ENCODE measurements around the gene PLEKHA6.

The PLEKHA6 gene

GRCh38 chr1:204345438-204345841 lies 14.3 kb downstream of the PLEKHA6 start:
- Histone ChIP-seq H2AFZ (ENCODE audit: low read depth, low read length) (no peak overlapping the region), H3K9me3 (ENCODE audit: low read length) (no peaks in the 10 kb centered on the region), H3K4me3 (ENCODE audit: low read length) (no peak overlapping the region), H3K27me3 (ENCODE audit: insufficient read depth, low read length) (no peaks in the 10 kb centered on the region), H3K36me3 (ENCODE audit: insufficient read depth, low read length) (peaks cover 5% of the 10 kb centered on the region), H3K4me1 (ENCODE audit: insufficient read depth, low read length) (peaks cover 85% of the 10 kb centered on the region)

DNA sequence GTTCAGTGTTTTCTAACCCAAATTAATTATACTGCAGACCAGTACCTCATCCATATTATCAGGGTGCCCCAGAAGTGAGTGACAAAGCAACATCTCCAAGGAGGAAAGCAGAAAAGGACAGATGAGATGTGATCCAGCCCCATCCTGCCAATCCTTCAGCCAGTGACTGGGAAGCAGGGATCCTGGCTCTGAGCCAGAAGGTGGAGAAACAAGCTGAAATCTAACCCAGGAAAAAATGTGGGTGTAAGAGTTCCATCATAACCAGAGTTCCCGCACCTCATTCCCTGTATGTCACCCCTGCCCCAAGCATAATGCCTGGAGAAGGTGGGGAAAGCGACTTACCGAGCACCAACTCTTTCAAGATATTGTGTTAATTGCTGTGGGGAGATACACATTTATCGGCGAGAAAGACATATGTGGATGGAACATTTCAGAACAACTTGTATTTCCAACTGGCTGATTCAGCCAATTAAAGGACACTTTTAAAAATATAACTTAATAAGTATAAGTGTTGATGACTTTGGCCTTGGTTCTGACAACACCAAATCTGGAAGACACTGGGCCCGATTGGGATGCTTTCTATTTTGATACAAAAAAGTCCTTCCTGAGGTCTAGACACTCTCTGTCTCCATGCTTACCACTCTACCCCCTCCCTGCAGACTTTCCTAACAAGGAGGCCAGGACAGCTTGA lies 14.9 kb downstream of the PLEKHA6 start:
- no peak overlapping the region for H2AFZ ChIP-seq (ENCODE audit: low read depth, low read length)
- H3K4me3 ChIP-seq (ENCODE audit: low read length), result no peak overlapping the region
- H3K4me1 ChIP-seq (ENCODE audit: insufficient read depth, low read length), result peaks cover 86% of the 10 kb centered on the region
- peaks cover 5% of the 10 kb centered on the region for H3K36me3 ChIP-seq (ENCODE audit: insufficient read depth, low read length)
- H3K9me3 ChIP-seq (ENCODE audit: low read length), result no peaks in the 10 kb centered on the region
- no peaks in the 10 kb centered on the region for H3K27me3 ChIP-seq (ENCODE audit: insufficient read depth, low read length)

- Histone ChIP-seq H2AFZ (ENCODE audit: low read depth, low read length) (no peak overlapping the region), H3K36me3 (ENCODE audit: insufficient read depth, low read length) (peaks cover 5% of the 10 kb centered on the region), H3K4me1 (ENCODE audit: insufficient read depth, low read length) (peaks cover 77% of the 10 kb centered on the region), H3K27me3 (ENCODE audit: insufficient read depth, low read length) (no peaks in the 10 kb centered on the region), H3K9me3 (ENCODE audit: low read length) (no peaks in the 10 kb centered on the region), H3K4me3 (ENCODE audit: low read length) (no peak overlapping the region)
Observed at GRCh38 chr1:204343802-204344201, 15.9 kb downstream of the PLEKHA6 start.

- Histone ChIP-seq H3K27me3 (ENCODE audit: insufficient read depth, low read length) (no peaks in the 10 kb centered on the region), H2AFZ (ENCODE audit: low read depth, low read length) (no peak overlapping the region), H3K4me1 (ENCODE audit: insufficient read depth, low read length) (peaks cover 72% of the 10 kb centered on the region), H3K36me3 (ENCODE audit: insufficient read depth, low read length) (peaks cover 5% of the 10 kb centered on the region), H3K4me3 (ENCODE audit: low read length) (no peak overlapping the region), H3K9me3 (ENCODE audit: low read length) (no peaks in the 10 kb centered on the region)
Observed at GRCh38 chr1:204343247-204343646, 16.5 kb downstream of the PLEKHA6 start.

- Histone ChIP-seq H3K4me3 (ENCODE audit: low read length) (no peak overlapping the region), H3K9me3 (ENCODE audit: low read length) (no peaks in the 10 kb centered on the region), H3K4me1 (ENCODE audit: insufficient read depth, low read length) (peaks cover 72% of the 10 kb centered on the region), H3K36me3 (ENCODE audit: insufficient read depth, low read length) (peaks cover 5% of the 10 kb centered on the region), H3K27me3 (ENCODE audit: insufficient read depth, low read length) (no peaks in the 10 kb centered on the region), H2AFZ (ENCODE audit: low read depth, low read length) (no peak overlapping the region)
Observed at GRCh38 chr1:204342310-204342709, 17.4 kb downstream of the PLEKHA6 start.

DNA sequence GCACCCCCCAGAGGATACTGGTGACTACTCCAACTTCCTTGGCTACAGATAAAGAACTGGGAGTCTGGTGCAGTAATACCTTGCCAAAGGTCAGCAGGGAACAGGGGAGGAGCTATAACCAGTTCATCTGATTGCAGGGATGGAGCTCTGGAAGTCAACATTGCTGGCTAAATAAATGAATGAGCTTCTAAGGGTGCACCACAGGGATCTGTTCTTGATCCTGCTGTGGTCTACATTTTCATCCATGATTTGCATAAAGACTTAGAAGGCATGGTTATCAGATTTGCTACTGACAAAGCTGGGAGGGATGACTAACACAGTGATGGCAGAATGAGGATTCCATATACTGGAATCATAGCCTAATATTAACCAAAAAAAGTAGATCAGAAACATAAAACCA lies 18.3 kb downstream of the PLEKHA6 start:
- H3K4me3 ChIP-seq (ENCODE audit: low read length), result no peak overlapping the region
- no peaks in the 10 kb centered on the region for H3K9me3 ChIP-seq (ENCODE audit: low read length)
- no peaks in the 10 kb centered on the region for H3K27me3 ChIP-seq (ENCODE audit: insufficient read depth, low read length)
- H3K36me3 ChIP-seq (ENCODE audit: insufficient read depth, low read length), result peaks cover 5% of the 10 kb centered on the region
- peaks cover 74% of the 10 kb centered on the region for H3K4me1 ChIP-seq (ENCODE audit: insufficient read depth, low read length)
- no peak overlapping the region for H2AFZ ChIP-seq (ENCODE audit: low read depth, low read length)

- H3K36me3 ChIP-seq (ENCODE audit: insufficient read depth, low read length), result peaks cover 4% of the 10 kb centered on the region
- no peak overlapping the region for H2AFZ ChIP-seq (ENCODE audit: low read depth, low read length)
- no peak overlapping the region for H3K4me3 ChIP-seq (ENCODE audit: low read length)
- H3K4me1 ChIP-seq (ENCODE audit: insufficient read depth, low read length), result peaks cover 74% of the 10 kb centered on the region
- no peaks in the 10 kb centered on the region for H3K27me3 ChIP-seq (ENCODE audit: insufficient read depth, low read length)
- no peaks in the 10 kb centered on the region for H3K9me3 ChIP-seq (ENCODE audit: low read length)
Observed at GRCh38 chr1:204340081-204340889, 19.4 kb downstream of the PLEKHA6 start.

DNA sequence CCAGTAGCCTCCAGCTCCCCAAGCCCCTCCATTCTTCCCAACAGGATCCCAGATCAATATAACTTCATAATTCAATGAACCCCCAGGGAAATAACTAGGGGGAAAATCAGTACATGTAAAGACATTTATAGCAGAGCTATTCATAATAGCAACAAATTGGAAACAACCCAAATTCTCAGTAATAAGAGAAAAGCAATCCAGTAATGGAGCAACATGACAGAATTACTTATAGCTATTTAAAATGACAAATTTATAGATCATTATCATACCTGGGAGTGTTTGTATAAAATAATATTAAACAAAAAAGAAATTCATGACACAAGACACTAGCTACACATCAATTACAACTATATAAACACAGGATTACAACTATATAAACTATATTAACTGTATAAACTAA lies 20.2 kb downstream of the PLEKHA6 start:
- H3K4me1 ChIP-seq (ENCODE audit: insufficient read depth, low read length), result peaks cover 71% of the 10 kb centered on the region
- H2AFZ ChIP-seq (ENCODE audit: low read depth, low read length), result no peak overlapping the region
- no peak overlapping the region for H3K4me3 ChIP-seq (ENCODE audit: low read length)
- H3K9me3 ChIP-seq (ENCODE audit: low read length), result no peaks in the 10 kb centered on the region
- H3K36me3 ChIP-seq (ENCODE audit: insufficient read depth, low read length), result no peaks in the 10 kb centered on the region
- H3K27me3 ChIP-seq (ENCODE audit: insufficient read depth, low read length), result no peaks in the 10 kb centered on the region

- H3K36me3 ChIP-seq (ENCODE audit: insufficient read depth, low read length), result no peaks in the 10 kb centered on the region
- no peak overlapping the region for H2AFZ ChIP-seq (ENCODE audit: low read depth, low read length)
- H3K27me3 ChIP-seq (ENCODE audit: insufficient read depth, low read length), result no peaks in the 10 kb centered on the region
- H3K4me3 ChIP-seq (ENCODE audit: low read length), result no peak overlapping the region
- no peaks in the 10 kb centered on the region for H3K9me3 ChIP-seq (ENCODE audit: low read length)
- peaks cover 69% of the 10 kb centered on the region for H3K4me1 ChIP-seq (ENCODE audit: insufficient read depth, low read length)
Observed at GRCh38 chr1:204338997-204339396, 20.7 kb downstream of the PLEKHA6 start.

DNA sequence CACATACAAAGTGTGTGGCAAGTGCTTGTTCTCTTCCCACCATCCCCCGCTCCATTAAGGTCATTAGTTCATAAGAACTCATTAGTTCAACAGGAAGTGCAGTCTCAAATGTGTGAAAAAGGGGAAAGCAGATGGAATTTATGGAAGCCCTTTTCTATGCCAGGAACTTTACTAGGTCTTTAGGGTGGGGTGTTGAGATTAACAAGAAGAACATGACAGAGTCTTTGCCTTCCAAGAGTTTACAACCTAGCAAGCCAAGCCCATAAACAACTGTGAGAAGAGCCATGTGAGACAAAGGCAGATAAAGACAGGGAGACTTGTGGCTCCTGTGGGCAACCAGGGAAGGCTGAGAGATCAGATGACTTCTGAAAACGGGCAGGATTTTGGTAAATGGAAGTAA lies 21.4 kb downstream of the PLEKHA6 start:
- Histone ChIP-seq H3K9me3 (ENCODE audit: low read length) (no peaks in the 10 kb centered on the region), H3K36me3 (ENCODE audit: insufficient read depth, low read length) (no peaks in the 10 kb centered on the region), H3K27me3 (ENCODE audit: insufficient read depth, low read length) (no peaks in the 10 kb centered on the region), H2AFZ (ENCODE audit: low read depth, low read length) (no peak overlapping the region), H3K4me3 (ENCODE audit: low read length) (no peak overlapping the region), H3K4me1 (ENCODE audit: insufficient read depth, low read length) (peaks cover 63% of the 10 kb centered on the region)

DNA sequence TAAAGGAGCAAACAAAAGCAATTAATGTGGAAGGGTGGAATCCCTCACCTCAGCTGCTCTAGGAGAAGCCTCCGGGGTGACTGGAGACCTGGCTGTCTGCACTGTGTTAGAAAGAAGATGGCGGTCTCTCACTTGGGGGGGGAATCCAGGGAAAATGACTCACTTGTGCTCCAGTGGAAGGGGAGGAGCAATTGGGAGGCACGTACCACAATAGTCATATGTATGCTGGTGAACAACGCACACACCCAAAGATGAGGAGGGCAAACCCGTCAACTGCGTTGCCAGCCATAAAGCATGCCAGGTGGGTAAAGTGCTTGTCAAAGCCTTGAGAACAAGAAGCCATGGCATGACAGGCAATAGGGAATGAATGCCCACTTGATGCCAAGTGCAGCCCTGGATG lies 22.1 kb downstream of the PLEKHA6 start:
- Histone ChIP-seq H3K4me1 (ENCODE audit: insufficient read depth, low read length) (peaks cover 55% of the 10 kb centered on the region), H3K9me3 (ENCODE audit: low read length) (no peaks in the 10 kb centered on the region), H3K36me3 (ENCODE audit: insufficient read depth, low read length) (no peaks in the 10 kb centered on the region), H3K4me3 (ENCODE audit: low read length) (no peak overlapping the region), H2AFZ (ENCODE audit: low read depth, low read length) (no peak overlapping the region), H3K27me3 (ENCODE audit: insufficient read depth, low read length) (no peaks in the 10 kb centered on the region)

GRCh38 chr1:204337036-204337429 lies 22.7 kb downstream of the PLEKHA6 start:
- H3K36me3 ChIP-seq (ENCODE audit: insufficient read depth, low read length), result no peaks in the 10 kb centered on the region
- H2AFZ ChIP-seq (ENCODE audit: low read depth, low read length), result no peak overlapping the region
- no peak overlapping the region for H3K4me3 ChIP-seq (ENCODE audit: low read length)
- H3K27me3 ChIP-seq (ENCODE audit: insufficient read depth, low read length), result no peaks in the 10 kb centered on the region
- H3K9me3 ChIP-seq (ENCODE audit: low read length), result no peaks in the 10 kb centered on the region
- peaks cover 50% of the 10 kb centered on the region for H3K4me1 ChIP-seq (ENCODE audit: insufficient read depth, low read length)

GRCh38 chr1:204336421-204337035 lies 23.2 kb downstream of the PLEKHA6 start:
- Histone ChIP-seq H2AFZ (ENCODE audit: low read depth, low read length) (no peak overlapping the region), H3K27me3 (ENCODE audit: insufficient read depth, low read length) (no peaks in the 10 kb centered on the region), H3K36me3 (ENCODE audit: insufficient read depth, low read length) (no peaks in the 10 kb centered on the region), H3K9me3 (ENCODE audit: low read length) (no peaks in the 10 kb centered on the region), H3K4me3 (ENCODE audit: low read length) (no peak overlapping the region), H3K4me1 (ENCODE audit: insufficient read depth, low read length) (peaks cover 48% of the 10 kb centered on the region)

Data from neuron (in vitro differentiated cells).